Activated B cell treated with CpG ODN at 0.5 μM for 24 hours (primary cell): ENCODE results near the gene SPRN. TPM values are rescaled to one million over a fixed set of nuclear protein-coding genes. Genes with fewer than 3 reads are reported as not detected.
"Not testable (repeated sequence)": the region's sequence is repeated elsewhere in the genome, so short reads cannot be mapped to it uniquely, and the experiment has no call there.

Source experiments
- ATAC-seq: fragments of 200-7000 bp; cut with Tn5 transposase; one replicate; pipeline ENCODE4 v1.10.0; 2021; ENCODE audit warnings: low read depth, mild to moderate bottlenecking, moderate library complexity
- CTCF ChIA-PET: fragments of 350-600 bp; sonication (Branson Sonifier 250); formaldehyde crosslinking; loops from one replicate; lab custom pipeline; 2021; ENCODE audit warnings: antibody characterized with exemption; lab: Charles Lee
- POLR2A ChIA-PET: fragments of 350-600 bp; sonication (Branson Sonifier 250); formaldehyde crosslinking; loops from one replicate; lab custom pipeline; 2021; ENCODE audit warnings: antibody characterized with exemption; lab: Charles Lee
- DNase-seq: peaks from one replicate; pipeline ENCODE4 v3.0.0; 2022
- H3K27ac Mint-ChIP-seq: one replicate; pipeline ENCODE4 v1.8.0; 2020; ENCODE audit warnings: mixed read lengths
- H3K27me3 Mint-ChIP-seq: one replicate; pipeline ENCODE4 v1.8.0; 2021; ENCODE audit warnings: mixed read lengths
- H3K36me3 Mint-ChIP-seq: one replicate; pipeline ENCODE4 v1.8.0; 2021; ENCODE audit warnings: low read depth, mixed read lengths
- H3K4me1 Mint-ChIP-seq: one replicate; pipeline ENCODE4 v1.8.0; 2021; ENCODE audit warnings: mixed read lengths
- H3K4me3 Mint-ChIP-seq: one replicate; pipeline ENCODE4 v1.8.0; 2020; ENCODE audit warnings: mild to moderate bottlenecking, mixed read lengths
- H3K9me3 Mint-ChIP-seq: one replicate; pipeline ENCODE4 v1.8.0; 2020; ENCODE audit warnings: mixed read lengths
- intact Hi-C: fragments of 100-400 bp; cut with micrococcal nuclease; formaldehyde crosslinking; loops from one replicate; pipeline ENCODE4 v1.15.1; 2024
- total RNA-seq: library from RNA; stranded (reverse); gene quantifications from 2 replicates; pipeline ENCODE4 v1.2.3, GENCODE V29; 2022
- TF ChIP-seq, protein P1 (sequence below): fragments of 200-600 bp; IDR thresholded peaks from one replicate; pipeline ENCODE4 v1.8.0; 2022; ENCODE audit warnings: antibody characterized with exemption, mild to moderate bottlenecking

The SPRN gene
- total RNA-seq, 1 donor from 2014 or later, result not detected

DNA sequence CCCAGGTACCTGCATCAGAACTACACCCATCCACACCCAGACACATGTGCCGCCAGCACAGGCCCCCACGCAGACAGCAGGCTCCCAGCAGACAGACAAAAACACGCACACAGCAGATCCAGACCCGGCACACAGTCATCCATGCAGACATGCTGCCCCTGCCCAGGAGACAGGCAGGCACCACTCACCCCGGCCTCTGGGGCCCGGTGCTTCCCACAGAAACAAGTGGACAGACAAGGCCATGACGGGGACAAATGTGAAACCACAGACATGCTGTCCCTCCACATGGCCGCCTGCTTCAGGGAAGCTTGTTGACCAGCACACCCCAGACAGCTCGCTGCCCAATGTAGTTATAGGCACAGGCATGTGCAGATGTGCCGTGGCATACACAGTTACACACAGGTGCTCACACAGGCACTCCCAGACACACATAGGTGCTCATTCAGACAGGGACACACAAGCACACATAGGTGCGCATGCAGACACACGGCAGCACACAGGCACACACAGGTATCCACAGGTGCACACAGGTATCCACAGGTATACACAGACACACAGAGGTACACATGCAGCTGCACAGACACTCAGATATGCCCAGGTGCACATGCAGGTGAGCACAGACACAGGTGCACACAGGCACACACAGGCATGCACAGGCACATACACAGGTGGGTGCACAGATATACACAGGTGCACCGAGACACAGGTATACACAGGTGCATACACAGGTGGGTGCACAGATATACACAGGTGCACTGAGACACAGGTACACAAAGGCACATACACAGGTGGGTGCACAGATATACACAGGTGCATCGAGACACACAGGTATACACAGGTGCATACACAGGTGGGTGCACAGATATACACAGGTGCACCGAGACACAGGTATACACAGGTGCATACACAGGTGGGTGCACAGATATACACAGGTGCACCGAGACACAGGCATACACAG lies 18.8 kb upstream of the SPRN start:
- ATAC-seq, result no peak
- H3K27ac Mint-ChIP-seq, result no peak overlapping the region
- H3K36me3 Mint-ChIP-seq, result peaks cover 14% of the 10 kb centered on the region
- ChIA-PET POLR2A (no interaction called here), CTCF (no interaction called here)
- H3K27me3 Mint-ChIP-seq, result no peaks in the 10 kb centered on the region
- DNase-seq, result peak; percentile 10
- intact Hi-C loops, result no loop called here
- peaks cover 13% of the 10 kb centered on the region for H3K9me3 Mint-ChIP-seq
- TF ChIP-seq, protein P1, sequence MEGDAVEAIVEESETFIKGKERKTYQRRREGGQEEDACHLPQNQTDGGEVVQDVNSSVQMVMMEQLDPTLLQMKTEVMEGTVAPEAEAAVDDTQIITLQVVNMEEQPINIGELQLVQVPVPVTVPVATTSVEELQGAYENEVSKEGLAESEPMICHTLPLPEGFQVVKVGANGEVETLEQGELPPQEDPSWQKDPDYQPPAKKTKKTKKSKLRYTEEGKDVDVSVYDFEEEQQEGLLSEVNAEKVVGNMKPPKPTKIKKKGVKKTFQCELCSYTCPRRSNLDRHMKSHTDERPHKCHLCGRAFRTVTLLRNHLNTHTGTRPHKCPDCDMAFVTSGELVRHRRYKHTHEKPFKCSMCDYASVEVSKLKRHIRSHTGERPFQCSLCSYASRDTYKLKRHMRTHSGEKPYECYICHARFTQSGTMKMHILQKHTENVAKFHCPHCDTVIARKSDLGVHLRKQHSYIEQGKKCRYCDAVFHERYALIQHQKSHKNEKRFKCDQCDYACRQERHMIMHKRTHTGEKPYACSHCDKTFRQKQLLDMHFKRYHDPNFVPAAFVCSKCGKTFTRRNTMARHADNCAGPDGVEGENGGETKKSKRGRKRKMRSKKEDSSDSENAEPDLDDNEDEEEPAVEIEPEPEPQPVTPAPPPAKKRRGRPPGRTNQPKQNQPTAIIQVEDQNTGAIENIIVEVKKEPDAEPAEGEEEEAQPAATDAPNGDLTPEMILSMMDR, result no peak
- no peak overlapping the region for H3K4me3 Mint-ChIP-seq
- peaks cover 6% of the 10 kb centered on the region for H3K4me1 Mint-ChIP-seq

DNA sequence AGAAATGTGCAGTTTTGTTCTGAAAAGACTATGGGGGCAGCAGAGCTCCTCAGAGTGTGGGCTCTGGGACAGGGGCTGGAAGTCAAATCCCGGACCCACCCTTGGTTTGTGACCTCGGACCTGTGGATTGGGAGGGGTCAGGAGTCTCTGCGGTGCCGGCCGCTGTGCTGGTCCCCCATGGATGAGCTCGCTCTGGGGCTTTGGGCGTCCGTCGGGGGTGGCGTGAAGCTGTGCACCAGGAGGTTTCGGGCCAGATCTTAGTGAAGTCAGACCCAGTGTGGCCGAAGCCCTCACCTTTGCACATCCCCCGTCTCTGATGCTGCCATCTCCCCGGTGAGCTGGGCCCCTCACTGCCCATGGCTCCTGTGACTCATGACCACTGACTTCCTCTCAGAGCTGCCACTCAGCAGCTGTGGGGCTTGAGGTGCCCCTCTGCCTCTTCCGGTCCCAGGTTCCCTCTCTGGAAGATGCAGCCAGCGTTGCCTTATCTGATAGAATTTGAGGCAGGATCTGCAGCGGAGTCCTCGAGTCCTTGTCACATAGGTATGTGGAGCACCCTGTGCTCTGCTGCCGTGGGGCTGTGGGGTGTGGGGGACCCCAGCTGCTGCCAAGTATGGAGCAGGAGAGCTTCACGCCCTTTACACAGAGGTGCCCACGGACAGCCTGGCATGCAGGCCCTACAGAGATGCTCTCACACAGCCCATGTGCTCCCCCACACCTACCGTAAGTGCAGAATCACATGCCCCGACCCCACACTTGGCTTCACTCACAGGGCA lies 18.0 kb upstream of the SPRN start:
- no peaks in the 10 kb centered on the region for H3K27me3 Mint-ChIP-seq
- peaks cover 6% of the 10 kb centered on the region for H3K9me3 Mint-ChIP-seq
- no peak overlapping the region for H3K4me3 Mint-ChIP-seq
- H3K4me1 Mint-ChIP-seq, result peaks cover 6% of the 10 kb centered on the region
- TF ChIP-seq, protein P1, result no peak
- no peak for ATAC-seq
- no peak for DNase-seq
- ChIA-PET CTCF (no interaction called here), POLR2A (no interaction called here)
- intact Hi-C loops, result no loop called here
- peaks cover 6% of the 10 kb centered on the region for H3K36me3 Mint-ChIP-seq
- no peak overlapping the region for H3K27ac Mint-ChIP-seq

GRCh38 chr10:133441780-133442179 lies 17.4 kb upstream of the SPRN start:
- no peak for ATAC-seq
- ChIA-PET POLR2A (no interaction called here), CTCF (no interaction called here)
- Mint-ChIP-seq H3K4me1 (peaks cover 6% of the 10 kb centered on the region), H3K4me3 (no peak overlapping the region), H3K27ac (no peak overlapping the region), H3K9me3 (peaks cover 3% of the 10 kb centered on the region), H3K36me3 (peaks cover 4% of the 10 kb centered on the region), H3K27me3 (no peaks in the 10 kb centered on the region)
- intact Hi-C loops, result no loop called here
- DNase-seq, result no peak
- TF ChIP-seq, protein P1, result no peak

DNA sequence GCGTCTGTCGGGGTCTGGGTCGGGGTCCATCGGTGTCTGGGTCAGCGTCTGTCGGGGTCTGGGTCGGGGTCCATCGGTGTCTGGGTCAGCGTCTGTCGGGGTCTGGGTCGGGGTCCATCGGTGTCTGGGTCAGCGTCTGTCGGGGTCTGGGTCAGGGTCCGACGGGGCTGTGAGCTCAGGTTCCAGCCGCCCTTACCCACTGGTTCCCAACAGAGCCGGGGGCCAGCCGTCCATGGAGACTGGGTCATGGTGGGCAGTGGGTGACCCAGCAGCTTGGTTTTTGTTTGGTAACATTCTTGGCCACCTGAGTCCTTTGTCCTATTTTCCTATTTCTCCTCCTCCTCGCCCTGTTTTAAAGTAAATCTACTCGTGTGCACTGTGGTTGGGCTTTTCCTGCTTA lies 16.9 kb upstream of the SPRN start:
- POLR2A ChIA-PET, H3K36me3 Mint-ChIP-seq, H3K9me3 Mint-ChIP-seq, DNase-seq, ATAC-seq, H3K27me3 Mint-ChIP-seq, H3K4me1 Mint-ChIP-seq, intact Hi-C loops, H3K27ac Mint-ChIP-seq, H3K4me3 Mint-ChIP-seq, CTCF ChIA-PET: not testable (repeated sequence)

GRCh38 chr10:133440633-133441285 lies 16.3 kb upstream of the SPRN start:
- Mint-ChIP-seq H3K9me3 (no peaks in the 10 kb centered on the region), H3K4me1 (peaks cover 6% of the 10 kb centered on the region), H3K27ac (no peak overlapping the region), H3K4me3 (no peak overlapping the region), H3K36me3 (peaks cover 1% of the 10 kb centered on the region), H3K27me3 (peaks cover 5% of the 10 kb centered on the region)
- ChIA-PET CTCF (no interaction called here), POLR2A (no interaction called here)
- DNase-seq (no peak), ATAC-seq (no peak)
- intact Hi-C loops, result no loop called here
- TF ChIP-seq, protein P1, result no peak
